ENCODE data around the gene COPG2. TPM values are rescaled to one million over a fixed set of nuclear protein-coding genes. Genes with fewer than 3 reads are reported as not detected.

Gene COPG2
- total and polyA plus RNA-seq, 2 donors (not counting 1 experiment from before 2014, with no cell fraction given): 6.1 to 13.4 TPM

- Histone ChIP-seq H3K27me3 (replicated peaks in 1 of 4; ENCODE audit: control extremely low read depth in 1 of 4, control insufficient read depth in 3 of 4, insufficient read depth in 4 of 4, low read length in 3 of 4) (peaks cover 0 to 31% (median 8%) of the 10 kb centered on the region in 4 experiments), H3K9me3 (ENCODE audit: control extremely low read depth in 1 of 3, control insufficient read depth in 2 of 3, insufficient read depth in 1 of 3, low read length in 2 of 3) (peaks cover 0 to 18% (median 0%) of the 10 kb centered on the region in 3 donors), H3K36me3 (replicated peaks in 1 of 2; ENCODE audit: control extremely low read depth in 1 of 2, control insufficient read depth in 1 of 2, extremely low read depth in 1 of 2, insufficient read depth in 2 of 2, low read length in 1 of 2) (no peaks in the 10 kb centered on the region), H3K4me2 (replicated peaks; ENCODE audit: low read depth, low read length, poor library complexity, severe bottlenecking) (peak overlapping the region; percentile 68), H3K4me1 (ENCODE audit: control insufficient read depth in 2 of 2, insufficient read depth in 2 of 2, low read length in 2 of 2) (peaks cover 24 to 26% of the 10 kb centered on the region in 2 donors), H3K79me2 (ENCODE audit: control insufficient read depth, insufficient read depth, low read length) (no peaks in the 10 kb centered on the region), H3K4me3 (ENCODE audit: control extremely low read depth in 1 of 5, extremely low read depth in 1 of 5, insufficient read depth in 1 of 5, low read depth in 2 of 5, low read length in 4 of 5) (no peak overlapping the region), H2AFZ (ENCODE audit: insufficient read depth, low read depth, low read length, poor library complexity, severe bottlenecking) (no peak overlapping the region), H3K9ac (ENCODE audit: low read length) (no peak overlapping the region), H4K20me1 (ENCODE audit: control insufficient read depth, insufficient read depth, low read length, poor library complexity, severe bottlenecking) (no peaks in the 10 kb centered on the region), H3K27ac (ENCODE audit: low read length in 2 of 2) (no peak overlapping the region)
- DNase-seq (no peak), ATAC-seq (ENCODE audit: low read depth) (no peak)
- TF ChIP-seq EZH2 (IDR thresholded peaks at IDR 0.05; ENCODE audit: borderline replicate concordance, insufficient read depth, low read depth, low read length, poor library complexity, severe bottlenecking): no peak
- TF ChIP-seq, protein P1, sequence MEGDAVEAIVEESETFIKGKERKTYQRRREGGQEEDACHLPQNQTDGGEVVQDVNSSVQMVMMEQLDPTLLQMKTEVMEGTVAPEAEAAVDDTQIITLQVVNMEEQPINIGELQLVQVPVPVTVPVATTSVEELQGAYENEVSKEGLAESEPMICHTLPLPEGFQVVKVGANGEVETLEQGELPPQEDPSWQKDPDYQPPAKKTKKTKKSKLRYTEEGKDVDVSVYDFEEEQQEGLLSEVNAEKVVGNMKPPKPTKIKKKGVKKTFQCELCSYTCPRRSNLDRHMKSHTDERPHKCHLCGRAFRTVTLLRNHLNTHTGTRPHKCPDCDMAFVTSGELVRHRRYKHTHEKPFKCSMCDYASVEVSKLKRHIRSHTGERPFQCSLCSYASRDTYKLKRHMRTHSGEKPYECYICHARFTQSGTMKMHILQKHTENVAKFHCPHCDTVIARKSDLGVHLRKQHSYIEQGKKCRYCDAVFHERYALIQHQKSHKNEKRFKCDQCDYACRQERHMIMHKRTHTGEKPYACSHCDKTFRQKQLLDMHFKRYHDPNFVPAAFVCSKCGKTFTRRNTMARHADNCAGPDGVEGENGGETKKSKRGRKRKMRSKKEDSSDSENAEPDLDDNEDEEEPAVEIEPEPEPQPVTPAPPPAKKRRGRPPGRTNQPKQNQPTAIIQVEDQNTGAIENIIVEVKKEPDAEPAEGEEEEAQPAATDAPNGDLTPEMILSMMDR (IDR thresholded peaks at IDR 0.05): no peak
- H3K27me3 Mint-ChIP-seq: peaks cover 23% of the 10 kb centered on the region
- H3K4me3 Mint-ChIP-seq: peak overlapping the region; percentile 13
- intact Hi-C loops (cut with micrococcal nuclease): no loop called here
- no peak overlapping the region for H3K27ac Mint-ChIP-seq
- POLR2A ChIA-PET: no interaction called here
- WGBS (ENCODE audit: insufficient coverage): 30% methylated on average over 10 of the region's 13 CpGs
- H3K9me3 Mint-ChIP-seq (ENCODE audit: insufficient read depth): no peaks in the 10 kb centered on the region
- CTCF ChIA-PET: no interaction called here
- H3K4me1 Mint-ChIP-seq: peaks cover 19% of the 10 kb centered on the region
These were observed 175.2 kb downstream of the COPG2 start for GRCh38 chr7:130493275-130493873.

DNA sequence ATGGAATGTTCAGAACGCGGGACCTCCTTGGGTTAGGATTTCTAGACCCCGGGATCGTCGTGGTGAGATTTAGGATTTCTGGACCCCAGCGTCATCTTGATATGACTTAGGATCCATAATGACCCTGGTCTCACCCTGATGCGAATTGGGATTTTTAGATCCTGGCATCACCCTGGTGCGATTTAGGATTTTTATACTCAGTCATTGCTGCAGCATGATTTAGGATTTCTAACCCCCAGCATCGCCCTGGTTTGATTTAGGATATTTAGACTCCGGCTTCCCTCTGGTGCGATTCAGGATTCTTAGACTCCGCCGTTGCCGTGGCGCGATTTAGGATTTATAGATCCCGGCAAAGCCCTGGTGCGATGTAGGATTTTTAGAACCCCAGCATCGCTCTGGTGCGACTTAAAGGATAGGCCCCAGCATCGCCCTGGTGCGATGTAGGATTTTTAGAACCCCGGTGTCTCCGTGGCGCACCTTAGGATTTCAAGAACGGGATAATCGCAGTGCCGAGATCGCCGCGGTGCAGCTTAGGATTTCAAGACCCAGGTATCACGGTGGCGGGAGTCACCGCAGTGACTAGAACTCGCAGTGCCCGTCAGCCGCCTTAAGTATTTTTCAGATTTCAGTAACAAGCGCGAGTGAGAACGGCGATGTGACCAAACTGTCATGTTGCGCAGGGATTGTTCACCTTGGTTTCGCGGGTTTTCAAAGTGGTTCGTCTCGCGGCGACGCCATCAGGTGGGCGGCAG lies 175.8 kb downstream of the COPG2 start:
- Histone ChIP-seq H3K79me2 (ENCODE audit: control insufficient read depth, insufficient read depth, low read length) (no peaks in the 10 kb centered on the region), H3K27ac (ENCODE audit: low read length in 2 of 2) (no peak overlapping the region), H3K9ac (ENCODE audit: low read length) (peak overlapping the region; percentile 31), H3K36me3 (replicated peaks in 1 of 2; ENCODE audit: control extremely low read depth in 1 of 2, control insufficient read depth in 1 of 2, extremely low read depth in 1 of 2, insufficient read depth in 2 of 2, low read length in 1 of 2) (no peaks in the 10 kb centered on the region), H3K4me3 (ENCODE audit: control extremely low read depth in 1 of 5, extremely low read depth in 1 of 5, insufficient read depth in 1 of 5, low read depth in 2 of 5, low read length in 4 of 5) (peak overlapping the region in 2 of 5 experiments; percentile 23 to 39), H4K20me1 (ENCODE audit: control insufficient read depth, insufficient read depth, low read length, poor library complexity, severe bottlenecking) (no peaks in the 10 kb centered on the region), H3K27me3 (replicated peaks in 1 of 4; ENCODE audit: control extremely low read depth in 1 of 4, control insufficient read depth in 3 of 4, insufficient read depth in 4 of 4, low read length in 3 of 4) (peaks cover 0 to 31% (median 8%) of the 10 kb centered on the region in 4 experiments), H3K4me1 (ENCODE audit: control insufficient read depth in 2 of 2, insufficient read depth in 2 of 2, low read length in 2 of 2) (peaks cover 24 to 26% of the 10 kb centered on the region in 2 donors), H3K9me3 (ENCODE audit: control extremely low read depth in 1 of 3, control insufficient read depth in 2 of 3, insufficient read depth in 1 of 3, low read length in 2 of 3) (peaks cover 0 to 18% (median 0%) of the 10 kb centered on the region in 3 donors), H3K4me2 (replicated peaks; ENCODE audit: low read depth, low read length, poor library complexity, severe bottlenecking) (peak overlapping the region; percentile 68), H2AFZ (ENCODE audit: insufficient read depth, low read depth, low read length, poor library complexity, severe bottlenecking) (peak overlapping the region; percentile 31)
- intact Hi-C loops (cut with micrococcal nuclease): no loop called here
- ChIA-PET POLR2A (no interaction called here), CTCF (no interaction called here)
- ATAC-seq (ENCODE audit: low read depth): no peak
- WGBS (ENCODE audit: insufficient coverage): 56% methylated on average over 50 of the region's 50 CpGs
- TF ChIP-seq, protein P1 (IDR thresholded peaks at IDR 0.05): no peak
- no peak for TF ChIP-seq EZH2 (IDR thresholded peaks at IDR 0.05; ENCODE audit: borderline replicate concordance, insufficient read depth, low read depth, low read length, poor library complexity, severe bottlenecking)
- Mint-ChIP-seq H3K4me3 (peak overlapping the region; percentile 59), H3K4me1 (peaks cover 19% of the 10 kb centered on the region), H3K27ac (peak overlapping the region; percentile 12), H3K27me3 (peaks cover 23% of the 10 kb centered on the region), H3K9me3 (ENCODE audit: insufficient read depth) (no peaks in the 10 kb centered on the region)
- peak; percentile 30 for DNase-seq

Measured in B cell (primary cell).